ENCODE measurements around the gene HTR3B.

The HTR3B gene

DNA sequence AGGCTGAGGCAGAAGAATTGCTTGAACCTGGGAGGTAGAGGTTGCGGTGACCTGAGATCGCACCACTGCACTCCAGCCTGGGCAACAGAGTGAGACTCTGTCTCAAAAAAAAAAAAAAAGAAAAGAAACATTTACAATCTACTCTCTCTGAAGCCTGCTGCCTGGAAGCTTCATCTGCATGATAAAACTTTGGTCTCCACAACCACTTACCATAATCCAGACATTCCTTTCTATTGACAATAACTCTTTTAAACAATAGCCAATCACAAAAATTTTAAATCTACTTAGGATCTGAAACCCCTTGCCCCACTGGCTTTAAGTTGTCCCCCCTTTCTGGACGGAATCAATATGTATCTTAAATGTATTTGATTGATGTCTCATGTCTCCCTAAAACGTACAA is 45.3 kb downstream of the HTR3B start:
- DNase-seq: no peak

- no peak for DNase-seq
These were observed 46.9 kb downstream of the HTR3B start for GRCh38 chr11:113951537-113951936.

GRCh38 chr11:113952070-113952469 is 47.5 kb downstream of the HTR3B start:
- no peak for DNase-seq

DNA sequence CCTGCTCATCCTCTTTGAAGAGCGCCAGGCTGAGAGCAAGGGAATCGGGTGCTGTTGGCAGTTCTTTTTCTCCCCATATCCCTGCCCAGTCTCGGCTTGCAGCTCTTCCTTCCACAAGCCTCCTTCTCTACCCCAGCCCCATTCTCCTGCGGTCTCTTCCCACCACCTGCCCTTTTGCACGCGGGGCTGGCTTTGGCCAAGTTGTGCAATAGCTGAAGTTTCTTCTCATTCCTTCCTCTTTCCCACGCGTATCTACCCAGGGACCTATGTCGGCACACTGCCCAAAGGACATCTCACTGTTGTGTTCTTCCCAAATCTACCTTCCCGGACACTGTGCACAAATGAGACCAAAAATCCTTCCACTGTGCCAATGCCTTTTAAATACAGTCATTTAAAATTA is 48.0 kb downstream of the HTR3B start:
- DNase-seq: no peak

GRCh38 chr11:113954235-113954634 is 49.6 kb downstream of the HTR3B start:
- no peak for DNase-seq

DNA sequence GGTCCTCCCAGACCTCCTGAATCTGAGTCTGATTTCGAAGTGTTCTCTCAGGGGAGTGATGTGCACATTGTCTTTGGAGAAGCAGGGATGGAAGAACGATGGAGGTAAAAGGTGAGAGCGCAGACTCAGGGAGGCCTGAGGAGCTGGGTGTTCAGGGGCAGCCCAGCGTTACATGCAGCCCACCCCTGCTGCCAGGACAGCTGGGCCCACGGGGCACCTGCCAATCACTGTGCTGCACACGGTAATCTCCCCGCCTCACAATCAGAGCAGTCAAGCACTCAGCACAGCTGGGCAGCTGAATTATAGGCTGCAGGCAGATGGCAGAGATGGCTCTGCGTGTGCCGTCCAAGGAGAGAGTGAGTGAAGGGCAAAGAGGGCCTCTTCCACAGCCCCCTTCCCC is 52.4 kb downstream of the HTR3B start:
- DNase-seq: no peak

DNA sequence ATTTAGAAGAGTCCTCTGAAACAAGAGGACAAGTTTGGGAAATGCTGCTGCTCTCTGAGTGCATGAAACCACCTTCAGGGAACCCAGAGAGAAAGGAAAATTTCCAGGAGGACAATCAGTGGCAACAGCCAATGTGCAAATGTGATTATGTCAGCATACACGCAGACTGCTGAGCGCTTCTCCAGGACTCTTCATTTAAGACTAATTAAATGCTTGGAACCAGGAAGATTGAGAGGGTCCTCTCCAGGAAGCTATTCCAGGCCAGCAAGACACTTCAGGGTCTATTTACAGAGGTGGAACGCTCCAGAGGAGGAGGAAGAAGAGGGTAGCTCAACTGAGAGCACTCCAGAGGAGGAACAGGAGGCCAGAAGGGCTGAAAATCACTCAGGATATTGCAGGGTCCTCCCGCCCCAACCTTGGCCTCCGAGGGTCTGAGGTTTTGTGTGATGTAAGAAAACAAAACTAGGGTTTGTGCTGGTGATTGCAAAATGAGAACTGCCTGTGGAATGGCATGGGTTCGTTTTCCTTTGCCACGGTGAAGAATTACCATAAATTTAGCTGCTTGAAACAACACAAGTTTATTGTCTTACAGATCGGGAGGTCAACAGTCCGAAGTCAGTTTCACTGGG is 56.2 kb downstream of the HTR3B start:
- no peak for DNase-seq

GRCh38 chr11:113967361-113967760 is 62.8 kb downstream of the HTR3B start:
- no peak for DNase-seq

DNA sequence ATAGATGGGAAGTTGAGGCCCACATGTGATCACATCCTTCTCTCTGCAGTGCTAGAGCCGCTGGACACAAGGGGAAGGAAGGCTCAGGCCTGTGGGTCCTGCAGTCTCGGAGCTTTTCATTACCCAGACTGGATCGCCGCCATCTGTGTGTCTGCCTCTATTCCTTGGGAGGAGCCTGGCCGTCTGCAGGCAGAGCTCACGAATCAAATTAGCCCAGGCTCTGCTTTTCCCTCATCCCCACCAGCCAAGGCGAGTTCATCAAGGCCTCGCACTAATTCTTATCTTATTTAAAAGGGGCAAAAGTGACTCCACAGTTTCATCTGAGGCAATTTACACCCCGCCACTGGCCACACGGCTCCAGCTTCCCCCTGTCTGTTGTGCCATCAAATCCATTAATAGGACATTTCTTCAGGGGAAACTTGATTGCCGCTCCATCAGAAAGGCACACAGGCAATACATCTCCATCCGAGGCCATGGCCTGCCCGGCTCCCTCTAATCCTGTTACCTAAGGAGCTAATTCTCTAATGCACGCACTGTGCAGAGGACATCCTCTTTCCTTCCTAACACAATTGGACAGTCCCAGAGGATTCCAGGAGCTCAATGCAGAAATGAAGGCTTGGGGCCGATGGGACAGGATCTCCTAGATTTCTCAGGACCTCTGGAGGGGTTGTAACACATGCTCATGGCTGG is 67.1 kb downstream of the HTR3B start:
- no peak for DNase-seq

- no peak for DNase-seq
These were observed 70.3 kb downstream of the HTR3B start, which contains the start of gene HTR3A for GRCh38 chr11:113974741-113975470. Gene HTR3A, plus strand, starts transcription at chr11:113975108. Its CDS starts 218 bp downstream, at chr11:113975326.

GRCh38 chr11:113977071-113977490 is 72.5 kb downstream of the HTR3B start:
- peak; percentile 47 for DNase-seq

DNA sequence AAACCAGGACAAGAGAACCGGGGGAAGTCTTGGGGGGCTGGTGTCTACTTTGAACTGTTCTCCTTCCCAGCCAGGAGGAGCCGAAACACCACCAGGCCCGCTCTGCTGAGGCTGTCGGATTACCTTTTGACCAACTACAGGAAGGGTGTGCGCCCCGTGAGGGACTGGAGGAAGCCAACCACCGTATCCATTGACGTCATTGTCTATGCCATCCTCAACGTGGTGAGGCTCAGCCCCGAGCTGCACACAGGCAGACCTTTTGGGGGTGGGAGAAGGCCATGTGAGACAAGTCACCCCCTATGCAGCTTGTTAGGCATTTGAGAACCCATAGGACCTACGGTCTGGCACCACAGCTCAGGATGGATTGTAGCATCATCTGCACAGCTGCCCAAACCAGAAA is 73.1 kb downstream of the HTR3B start:
- peak; percentile 74 for DNase-seq

GRCh38 chr11:113979431-113979830 is 74.8 kb downstream of the HTR3B start:
- DNase-seq: no peak

GRCh38 chr11:113980785-113981184 is 76.2 kb downstream of the HTR3B start:
- no peak for DNase-seq

DNA sequence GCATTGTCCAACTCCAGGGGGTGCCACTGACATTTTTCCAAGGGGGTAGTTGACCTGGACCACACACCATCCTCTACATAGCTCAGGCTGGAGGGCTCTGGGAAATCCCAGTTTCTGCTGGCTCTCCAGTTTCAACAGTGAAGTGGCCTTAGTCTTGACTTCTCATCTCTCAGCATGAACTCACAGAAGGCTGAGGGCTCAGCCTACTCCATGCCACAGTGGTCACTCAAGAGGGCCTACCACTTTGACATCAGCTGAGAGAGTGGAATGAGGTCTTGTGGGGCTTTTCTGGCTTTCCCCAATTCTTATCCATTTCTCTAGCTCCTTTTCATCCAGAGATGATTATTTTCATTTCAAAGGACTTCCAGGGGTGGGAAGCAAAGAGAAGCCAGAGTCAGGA is 77.7 kb downstream of the HTR3B start:
- no peak for DNase-seq

GRCh38 chr11:113984781-113985180 is 80.2 kb downstream of the HTR3B start:
- DNase-seq: no peak

DNA sequence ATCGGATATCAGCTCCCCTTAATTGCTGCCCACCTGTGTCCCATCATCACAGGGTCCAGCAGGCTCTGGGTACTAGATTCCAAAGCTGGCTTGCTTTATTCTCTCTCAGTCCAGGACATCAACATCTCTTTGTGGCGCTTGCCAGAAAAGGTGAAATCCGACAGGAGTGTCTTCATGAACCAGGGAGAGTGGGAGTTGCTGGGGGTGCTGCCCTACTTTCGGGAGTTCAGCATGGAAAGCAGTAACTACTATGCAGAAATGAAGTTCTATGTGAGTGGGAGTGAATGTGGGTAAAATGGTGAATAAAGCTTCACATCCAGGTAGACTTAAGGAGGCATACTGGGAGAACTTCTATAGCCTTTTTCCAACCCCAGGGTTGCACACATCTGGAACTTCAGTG is 81.3 kb downstream of the HTR3B start:
- no peak for DNase-seq

DNA sequence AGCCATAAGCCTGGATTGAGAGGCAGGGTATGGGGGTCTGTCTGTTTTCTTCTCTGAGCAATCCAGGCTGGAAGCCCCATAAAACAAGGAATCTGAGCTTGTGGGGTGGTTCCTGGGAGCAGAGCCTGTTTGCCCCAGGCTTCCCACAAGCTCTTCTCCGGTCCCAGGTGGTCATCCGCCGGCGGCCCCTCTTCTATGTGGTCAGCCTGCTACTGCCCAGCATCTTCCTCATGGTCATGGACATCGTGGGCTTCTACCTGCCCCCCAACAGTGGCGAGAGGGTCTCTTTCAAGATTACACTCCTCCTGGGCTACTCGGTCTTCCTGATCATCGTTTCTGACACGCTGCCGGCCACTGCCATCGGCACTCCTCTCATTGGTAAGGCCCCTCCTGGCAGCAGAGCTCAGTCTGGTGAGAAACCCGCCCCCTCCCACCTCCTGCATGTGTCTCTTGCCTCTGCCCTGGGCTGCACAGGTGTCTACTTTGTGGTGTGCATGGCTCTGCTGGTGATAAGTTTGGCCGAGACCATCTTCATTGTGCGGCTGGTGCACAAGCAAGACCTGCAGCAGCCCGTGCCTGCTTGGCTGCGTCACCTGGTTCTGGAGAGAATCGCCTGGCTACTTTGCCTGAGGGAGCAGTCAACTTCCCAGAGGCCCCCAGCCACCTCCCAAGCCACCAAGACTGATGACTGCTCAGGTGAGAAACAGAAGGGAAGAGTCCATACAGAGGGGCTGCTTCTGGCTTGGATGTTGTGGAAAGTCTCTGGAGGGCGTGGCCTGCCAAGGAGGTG is 82.0 kb downstream of the HTR3B start:
- no peak for DNase-seq

GRCh38 chr11:113989381-113989780 is 84.8 kb downstream of the HTR3B start:
- no peak for DNase-seq

DNA sequence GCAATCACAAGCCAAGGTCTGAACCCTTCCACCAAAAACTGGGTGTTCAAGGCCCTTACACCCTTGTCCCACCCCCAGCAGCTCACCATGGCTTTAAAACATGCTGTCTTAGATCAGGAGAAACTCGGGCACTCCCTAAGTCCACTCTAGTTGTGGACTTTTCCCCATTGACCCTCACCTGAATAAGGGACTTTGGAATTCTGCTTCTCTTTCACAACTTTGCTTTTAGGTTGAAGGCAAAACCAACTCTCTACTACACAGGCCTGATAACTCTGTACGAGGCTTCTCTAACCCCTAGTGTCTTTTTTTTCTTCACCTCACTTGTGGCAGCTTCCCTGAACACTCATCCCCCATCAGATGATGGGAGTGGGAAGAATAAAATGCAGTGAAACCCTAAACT is 85.3 kb downstream of the HTR3B start:
- DNase-seq: no peak

GRCh38 chr11:113991170-113991569 is 86.6 kb downstream of the HTR3B start:
- DNase-seq: no peak

DNA sequence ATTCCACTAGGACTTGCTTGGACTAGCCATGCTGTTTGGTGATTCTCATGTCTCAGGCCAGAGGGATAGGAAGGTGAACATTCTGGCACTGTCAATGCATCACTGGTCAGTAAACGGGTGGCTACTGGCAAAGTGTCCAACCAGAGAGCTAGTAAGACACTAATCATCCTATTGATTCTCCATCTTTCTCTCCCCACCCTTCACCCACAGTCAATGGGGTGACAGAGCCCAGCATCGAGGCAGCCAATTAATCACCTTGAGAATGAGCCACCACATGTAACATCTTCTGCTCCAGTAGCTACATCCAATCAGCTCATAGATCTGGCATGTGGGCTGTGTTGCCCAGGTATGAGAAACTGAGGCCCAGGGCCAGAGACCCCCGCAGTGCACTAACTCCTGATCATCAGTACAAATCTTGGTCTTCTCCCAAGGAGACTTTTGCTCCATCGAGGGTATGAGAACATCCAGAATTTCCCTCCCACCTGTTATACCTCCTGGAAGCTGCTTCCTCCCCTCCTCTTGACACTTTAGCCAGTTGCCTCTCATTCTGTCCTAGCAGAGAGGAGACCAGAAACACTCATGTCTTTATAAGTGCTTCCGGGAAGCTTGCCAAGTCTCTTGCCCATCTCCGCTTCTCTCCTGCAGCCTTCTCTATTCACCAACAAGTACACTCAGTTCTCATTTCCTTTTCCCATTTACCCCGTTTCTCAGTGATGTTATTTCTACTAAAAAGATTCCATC is 87.3 kb downstream of the HTR3B start:
- no peak for DNase-seq
